Transverse colon (tissue), 4 donors: ENCODE results near the gene CTSC. TPM values are rescaled to one million over a fixed set of nuclear protein-coding genes. Genes with fewer than 3 reads are reported as not detected.

Source experiments
- DNase-seq: peaks from one replicate; pipeline ENCODE4 v3.0.0-alpha.2; 2019
- H3K27ac ChIP-seq, 4 donors: fragments of 200-600 bp; sonication (generic); 2 replicates each; pipeline ENCODE4 v1.5.1; 2016 to 2018; ENCODE audit warnings: inconsistent platforms in 4 of 4
- H3K27me3 ChIP-seq: fragments of 200-600 bp; sonication (generic); 2 replicates; pipeline ENCODE4 v1.5.1; 2017; ENCODE audit warnings: inconsistent platforms
- H3K36me3 ChIP-seq, 4 donors: fragments of 200-600 bp; sonication (generic); 2 replicates each; pipeline ENCODE4 v1.5.1; 2017 to 2019; ENCODE audit warnings: inconsistent platforms in 4 of 4
- H3K4me1 ChIP-seq, 4 donors: fragments of 200-600 bp; sonication (generic); 2 replicates each; pipeline ENCODE4 v1.5.1; 2017 to 2020; ENCODE audit warnings: inconsistent platforms in 4 of 4
- H3K4me3 ChIP-seq, 4 donors: fragments of 200-600 bp; sonication (generic); 1 replicate in 1 of 4; 2 replicates in 3 of 4; pipeline versions ENCODE4 v1.5.1 to v1.6.1; 2017 to 2019; ENCODE audit warnings: inconsistent platforms in 4 of 4
- H3K9me3 ChIP-seq, 2 donors: fragments of 200-600 bp; sonication (generic); 2 replicates each; pipeline ENCODE4 v1.5.1; 2017 to 2019; ENCODE audit warnings: inconsistent platforms in 2 of 2
- EP300 ChIP-seq: sonication (generic); formaldehyde crosslinking; IDR thresholded peaks from one replicate; pipeline ENCODE4 v1.6.1; 2017; ENCODE audit warnings: antibody characterized with exemption, low read depth
- POLR2A ChIP-seq: fragments of 450-650 bp; IDR thresholded peaks from one replicate; pipeline ENCODE4 v1.6.1; 2016; ENCODE audit warnings: antibody characterized with exemption, mild to moderate bottlenecking, moderate library complexity
- POLR2AphosphoS5 ChIP-seq, 3 donors: sonication (generic); formaldehyde crosslinking; IDR thresholded peaks; one replicate each; pipeline ENCODE4 v1.6.1; 2016; ENCODE audit warnings: antibody characterized with exemption in 3 of 3
- WGBS, 2 donors: methylation state at CpG; one replicate each; pipeline ENCODE4 v1.1.5; 2018; ENCODE audit warnings: low coverage in 1 of 2; 5-methylcytosine and 5-hydroxymethylcytosine counted together
- in situ Hi-C, 4 donors: fragments of 200-750 bp; cut with MboI; loops; one replicate each; pipeline versions ENCODE4 v1.15.0 to v1.15.1; 2017; ENCODE audit warnings: low sequenced_read_pairs in 3 of 4, low pct_ligation_motif_present in 1 of 4, low pct_unique_long_range_greater_than_20kb in 1 of 4
- intact Hi-C: fragments of 100-400 bp; cut with DNase I; formaldehyde crosslinking; loops from one replicate; pipeline ENCODE4 v1.15.1; 2023; ENCODE audit warnings: low total_unique reads
- total RNA-seq, 4 donors: library from RNA; depleted of rRNA; stranded (reverse); fragments of >200 nt; gene quantifications; one replicate each; pipeline ENCODE4 v1.1.0, GENCODE V29; 2016
- TF ChIP-seq, protein P1 (sequence below), 5 experiments: fragments of 200-600 bp in 3 of 5; fragments of 450-650 bp in 2 of 5; sonication (generic) in 3 of 5; IDR thresholded peaks; 1 replicate in 2 of 5; 2 replicates in 3 of 5; pipeline ENCODE4 v1.5.1; 2016 to 2017; ENCODE audit warnings: antibody characterized with exemption in 5 of 5, inconsistent platforms in 3 of 5, mild to moderate bottlenecking in 2 of 5, moderate library complexity in 1 of 5

Gene CTSC
- total RNA-seq, 4 donors from 2014 or later: 49.0 to 141 (median 75.2) TPM

GRCh38 chr11:88317536-88317935 is 20.0 kb downstream of the CTSC start:
- no peaks in the 10 kb centered on the region for H3K36me3 ChIP-seq
- H3K27ac ChIP-seq: peak overlapping the region in 2 of 4 donors; percentile 45 to 61
- intact Hi-C loops (no loop called here), in situ Hi-C loops (no loop called here)
- TF ChIP-seq, protein P1, sequence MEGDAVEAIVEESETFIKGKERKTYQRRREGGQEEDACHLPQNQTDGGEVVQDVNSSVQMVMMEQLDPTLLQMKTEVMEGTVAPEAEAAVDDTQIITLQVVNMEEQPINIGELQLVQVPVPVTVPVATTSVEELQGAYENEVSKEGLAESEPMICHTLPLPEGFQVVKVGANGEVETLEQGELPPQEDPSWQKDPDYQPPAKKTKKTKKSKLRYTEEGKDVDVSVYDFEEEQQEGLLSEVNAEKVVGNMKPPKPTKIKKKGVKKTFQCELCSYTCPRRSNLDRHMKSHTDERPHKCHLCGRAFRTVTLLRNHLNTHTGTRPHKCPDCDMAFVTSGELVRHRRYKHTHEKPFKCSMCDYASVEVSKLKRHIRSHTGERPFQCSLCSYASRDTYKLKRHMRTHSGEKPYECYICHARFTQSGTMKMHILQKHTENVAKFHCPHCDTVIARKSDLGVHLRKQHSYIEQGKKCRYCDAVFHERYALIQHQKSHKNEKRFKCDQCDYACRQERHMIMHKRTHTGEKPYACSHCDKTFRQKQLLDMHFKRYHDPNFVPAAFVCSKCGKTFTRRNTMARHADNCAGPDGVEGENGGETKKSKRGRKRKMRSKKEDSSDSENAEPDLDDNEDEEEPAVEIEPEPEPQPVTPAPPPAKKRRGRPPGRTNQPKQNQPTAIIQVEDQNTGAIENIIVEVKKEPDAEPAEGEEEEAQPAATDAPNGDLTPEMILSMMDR (IDR thresholded peaks at IDR 0.05): no peak
- no peak for TF ChIP-seq POLR2AphosphoS5 (IDR thresholded peaks at IDR 0.05)
- no peak for TF ChIP-seq POLR2A
- no peak for TF ChIP-seq EP300
- no peaks in the 10 kb centered on the region for H3K9me3 ChIP-seq
- DNase-seq: no peak
- H3K27me3 ChIP-seq: no peaks in the 10 kb centered on the region
- 86 to 88% methylated on average over 5 of the region's 5 CpGs for WGBS, 2 donors
- H3K4me3 ChIP-seq: no peak overlapping the region
- H3K4me1 ChIP-seq: peaks cover 0 to 55% (median 18%) of the 10 kb centered on the region in 4 donors

DNA sequence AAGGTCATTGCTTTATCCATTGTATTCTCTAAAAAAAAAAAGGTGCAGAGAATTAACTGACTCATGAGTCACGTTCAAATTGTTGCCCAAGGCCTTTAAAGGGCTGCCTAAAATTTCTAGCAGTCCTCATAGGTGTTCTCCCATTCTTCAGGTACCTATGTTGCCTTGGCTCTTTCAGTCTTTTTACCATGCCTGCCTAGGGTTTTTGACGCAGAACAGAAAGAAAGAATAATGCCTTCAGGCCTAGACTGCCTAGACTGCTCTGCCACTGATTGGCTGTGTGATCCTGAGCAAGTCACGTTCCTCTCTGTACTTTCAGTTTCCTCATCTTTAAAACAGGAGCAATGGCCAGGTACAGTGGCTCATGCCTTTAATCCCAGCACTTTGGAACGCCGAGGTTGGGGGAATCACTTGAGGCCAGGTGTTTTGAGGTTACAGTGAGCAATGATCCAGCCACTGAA is 21.5 kb downstream of the CTSC start:
- peaks cover 0 to 55% (median 18%) of the 10 kb centered on the region in 4 donors for H3K4me1 ChIP-seq
- WGBS, 2 donors: 58 to 62% methylated on average over 2 to 5 of the region's 5 CpGs
- no peaks in the 10 kb centered on the region for H3K36me3 ChIP-seq
- no peaks in the 10 kb centered on the region for H3K27me3 ChIP-seq
- in situ Hi-C loops: no loop called here
- H3K9me3 ChIP-seq: no peaks in the 10 kb centered on the region
- DNase-seq: no peak
- TF ChIP-seq POLR2A: no peak
- TF ChIP-seq, protein P1 (IDR thresholded peaks at IDR 0.05): no peak
- TF ChIP-seq POLR2AphosphoS5 (IDR thresholded peaks at IDR 0.05): no peak
- no peak for TF ChIP-seq EP300
- H3K27ac ChIP-seq: peak overlapping the region; percentile 14 to 61 (median 50)
- H3K4me3 ChIP-seq: no peak overlapping the region
- intact Hi-C loops: no loop called here

GRCh38 chr11:88315015-88315414 is 22.5 kb downstream of the CTSC start:
- WGBS, 2 donors: 74% methylated on average over 2 of the region's 2 CpGs; no CpG with 5 or more reads in 1 of the 2 donors
- peaks cover 0 to 48% (median 14%) of the 10 kb centered on the region in 4 donors for H3K4me1 ChIP-seq
- TF ChIP-seq POLR2A: no peak
- no peaks in the 10 kb centered on the region for H3K36me3 ChIP-seq
- H3K27me3 ChIP-seq: no peaks in the 10 kb centered on the region
- H3K9me3 ChIP-seq: no peaks in the 10 kb centered on the region
- in situ Hi-C loops: no loop called here
- H3K27ac ChIP-seq: peak overlapping the region in 1 of 4 donors; percentile 61
- DNase-seq: no peak
- H3K4me3 ChIP-seq: no peak overlapping the region
- intact Hi-C loops: no loop called here

DNA sequence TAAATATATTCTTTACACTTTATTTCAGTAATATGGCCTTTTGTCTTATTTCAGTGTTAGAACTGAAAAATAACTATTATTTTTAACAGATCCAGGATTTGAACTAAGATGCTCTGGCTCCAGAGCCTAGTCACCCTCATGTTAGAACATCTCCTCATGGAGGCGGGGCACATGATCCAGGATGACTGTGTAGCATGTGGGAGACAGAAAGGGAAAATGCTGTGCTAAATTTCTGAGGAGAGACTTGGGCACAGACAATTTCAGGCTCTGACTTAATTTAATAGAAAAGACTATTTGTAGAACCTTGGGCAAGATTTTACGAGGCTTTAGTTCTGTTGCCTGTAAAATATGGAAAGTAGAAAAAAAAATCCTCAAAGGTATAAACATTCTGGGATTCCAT is 24.1 kb downstream of the CTSC start:
- H3K9me3 ChIP-seq: no peaks in the 10 kb centered on the region
- H3K27ac ChIP-seq: no peak overlapping the region
- in situ Hi-C loops (no loop called here), intact Hi-C loops (no loop called here)
- no peaks in the 10 kb centered on the region for H3K36me3 ChIP-seq
- no peaks in the 10 kb centered on the region for H3K27me3 ChIP-seq
- DNase-seq: no peak
- TF ChIP-seq POLR2A (no peak), EP300 (no peak)
- peaks cover 0 to 42% (median 9%) of the 10 kb centered on the region in 4 donors for H3K4me1 ChIP-seq
- WGBS, 2 donors: 87 to 92% methylated on average over 1 to 2 of the region's 2 CpGs
- H3K4me3 ChIP-seq: no peak overlapping the region

- in situ Hi-C loops (no loop called here), intact Hi-C loops (no loop called here)
- H3K27ac ChIP-seq: no peak overlapping the region
- H3K36me3 ChIP-seq: no peaks in the 10 kb centered on the region
- no peaks in the 10 kb centered on the region for H3K9me3 ChIP-seq
- H3K4me1 ChIP-seq: peaks cover 0 to 35% (median 5%) of the 10 kb centered on the region in 4 donors
- WGBS, 2 donors: 0% methylated on average over 1 of the region's 1 CpG; no CpG with 5 or more reads in 1 of the 2 donors
- H3K4me3 ChIP-seq: no peak overlapping the region
- TF ChIP-seq, protein P1 (IDR thresholded peaks at IDR 0.05): no peak
- TF ChIP-seq POLR2AphosphoS5 (IDR thresholded peaks at IDR 0.05): no peak
- no peaks in the 10 kb centered on the region for H3K27me3 ChIP-seq
- no peak for DNase-seq
These were observed 24.9 kb downstream of the CTSC start for GRCh38 chr11:88312628-88313027.
